Choroid plexus epithelial cell (primary cell): ENCODE results near the gene RPTOR.

Source experiments
- DNase-seq: peaks from one replicate; pipeline ENCODE4 v3.0.0-alpha.2; 2010; ENCODE audit warnings: low read depth
- H3K4me3 ChIP-seq: 2 replicates; pipeline ENCODE4 v1.5.1; 2011; ENCODE audit warnings: low read depth, mild to moderate bottlenecking, control low read depth, low read length, moderate library complexity
- CTCF ChIP-seq: conservative IDR thresholded peaks from 2 replicates; pipeline ENCODE4 v1.5.1; 2011; ENCODE audit warnings: low read depth, mild to moderate bottlenecking, control low read depth, inconsistent platforms, low read length, moderate library complexity

RPTOR gene

GRCh38 chr17:80664217-80664790, 119.7 kb downstream of the RPTOR start:
- H3K4me3 ChIP-seq, result no peak overlapping the region

GRCh38 chr17:80665792-80666191, 121.2 kb downstream of the RPTOR start:
- TF ChIP-seq CTCF, result no peak
- H3K4me3 ChIP-seq, result no peak overlapping the region
- no peak for DNase-seq

More at GRCh38 chr17:80664217-80664790, 119.7 kb downstream of the RPTOR start:
- DNase-seq, result no peak
- no peak for TF ChIP-seq CTCF

- no peak overlapping the region for H3K4me3 ChIP-seq
- no peak for DNase-seq
- TF ChIP-seq CTCF, result no peak
Measured at GRCh38 chr17:80666867-80667266, 122.2 kb downstream of the RPTOR start.

- DNase-seq, result no peak
- TF ChIP-seq CTCF, result no peak
- no peak overlapping the region for H3K4me3 ChIP-seq
Measured at GRCh38 chr17:80667462-80668277, 123.0 kb downstream of the RPTOR start.

- H3K4me3 ChIP-seq, result no peak overlapping the region
- no peak for DNase-seq
- TF ChIP-seq CTCF, result no peak
Measured at GRCh38 chr17:80668375-80669148, 123.9 kb downstream of the RPTOR start.

GRCh38 chr17:80671039-80671824, 126.6 kb downstream of the RPTOR start:
- DNase-seq, result peak; percentile 22
- H3K4me3 ChIP-seq, result no peak overlapping the region
- no peak for TF ChIP-seq CTCF
